RKO (cell line): Measurements from ENCODE around the gene PNPLA1.

ENCODE experiments used
- DNase-seq: peaks from one replicate; pipeline ENCODE4 v3.0.0-alpha.2; 2016; ENCODE audit warnings: low spot score

Gene PNPLA1

GRCh38 chr6:36269834-36270705, at the start of gene PNPLA1:
Gene PNPLA1, plus strand, starts transcription at chr6:36270060. Its CDS starts 400 bp downstream, at chr6:36270460.
- no peak for DNase-seq

GRCh38 chr6:36220226-36220625, 49.6 kb upstream of the PNPLA1 start:
- DNase-seq = no peak

GRCh38 chr6:36221674-36222073, 48.2 kb upstream of the PNPLA1 start:
- no peak for DNase-seq

- DNase-seq = no peak
Measured at GRCh38 chr6:36222924-36223323, 46.9 kb upstream of the PNPLA1 start.

GRCh38 chr6:36223706-36224105, 46.2 kb upstream of the PNPLA1 start:
- no peak for DNase-seq

- DNase-seq = no peak
Measured at GRCh38 chr6:36224918-36225461, 44.9 kb upstream of the PNPLA1 start.

- DNase-seq = no peak
Measured at GRCh38 chr6:36226438-36227047, 43.3 kb upstream of the PNPLA1 start.

- DNase-seq = no peak
Measured at GRCh38 chr6:36227379-36228228, 42.3 kb upstream of the PNPLA1 start.

GRCh38 chr6:36229223-36229622, 40.6 kb upstream of the PNPLA1 start:
- no peak for DNase-seq

- DNase-seq = no peak
Measured at GRCh38 chr6:36230371-36230770, 39.5 kb upstream of the PNPLA1 start.

GRCh38 chr6:36232172-36232571, 37.7 kb upstream of the PNPLA1 start:
- no peak for DNase-seq

GRCh38 chr6:36235309-36235708, 34.6 kb upstream of the PNPLA1 start:
- no peak for DNase-seq

- no peak for DNase-seq
Measured at GRCh38 chr6:36235862-36236261, 34.0 kb upstream of the PNPLA1 start.

GRCh38 chr6:36239774-36240173, 30.1 kb upstream of the PNPLA1 start:
- no peak for DNase-seq

GRCh38 chr6:36241728-36242127, 28.1 kb upstream of the PNPLA1 start:
- DNase-seq = no peak

- no peak for DNase-seq
Measured at GRCh38 chr6:36242161-36242560, 27.7 kb upstream of the PNPLA1 start.

GRCh38 chr6:36242626-36243025, 27.2 kb upstream of the PNPLA1 start:
- DNase-seq = no peak

- DNase-seq = no peak
Measured at GRCh38 chr6:36243562-36244212, 26.2 kb upstream of the PNPLA1 start.

- DNase-seq = no peak
Measured at GRCh38 chr6:36244641-36245280, 25.1 kb upstream of the PNPLA1 start.

- DNase-seq = no peak
Measured at GRCh38 chr6:36245572-36246061, 24.2 kb upstream of the PNPLA1 start.
